GM12892 (cell line): ENCODE results near the gene FADD.

Experiments
- POLR2A ChIP-seq: IDR thresholded peaks from 2 replicates; pipeline ENCODE4 v1.6.1; 2011; ENCODE audit warnings: low read depth, low read length, control low read depth
- POLR2AphosphoS5 ChIP-seq: IDR thresholded peaks from 2 replicates; pipeline ENCODE4 v1.6.1; 2011; ENCODE audit warnings: low read depth, low read length, control low read depth
- TAF1 ChIP-seq: IDR thresholded peaks from 2 replicates; pipeline ENCODE4 v1.6.1; 2011; ENCODE audit warnings: low read depth, mild to moderate bottlenecking, control low read depth, low read length, borderline replicate concordance

GRCh38 chr11:70207531-70208131 lies 4.5 kb downstream of the FADD start:
- TF ChIP-seq POLR2A (peak; percentile 49; the same call in 1 of the 2 replicates), TAF1 (no peak), POLR2AphosphoS5 (peak; percentile 24; the same call in 1 of the 2 replicates)
